ENCODE measurements around the gene FEM1B. TPM values are rescaled to one million over a fixed set of nuclear protein-coding genes. Genes with fewer than 3 reads are reported as not detected.
A peak's percentile ranks its signal among the peaks of the same experiment; 100 is the strongest.

FEM1B gene
- total RNA-seq, result 10 to 100 TPM; 46.0 to 50.0 TPM

- Histone ChIP-seq H3K36me3 (no peaks in the 10 kb centered on the region), H3K9me3 (no peaks in the 10 kb centered on the region), H3K27me3 (replicated peaks; ENCODE audit: insufficient read depth) (no peaks in the 10 kb centered on the region), H3K27ac (peak within 1 kb of the TSS; percentile 97 to 98), H3K4me3 (peak within 1 kb of the TSS; percentile 85 to 95), H3K4me1 (replicated peaks) (peaks cover 3% of the 10 kb centered on the region)
- DNase-seq (ENCODE audit: low spot score), result peak; percentile 88
- intact Hi-C loops (cut with DNase I), result loop anchor here (5.0 kb wide), 1 partner anchor 540 kb away; no protein-coding TSS in a partner anchor
- under 1% methylated on average over 57 of the region's 85 CpGs for WGBS
- TF ChIP-seq CTCF (IDR thresholded peaks at IDR 0.05) (peak in 1 of 4 experiments; percentile 19), POLR2AphosphoS5 (IDR thresholded peaks at IDR 0.05) (peak; percentile 87), POLR2A (IDR thresholded peaks at IDR 0.05) (peak; percentile 47)
Measured at GRCh38 chr15:68277603-68278344, at the start of gene FEM1B. Gene FEM1B (plus strand): TSS chr15:68277745. CDS start chr15:68278418, 673 bp downstream.

GRCh38 chr15:68228143-68228970 lies 49.2 kb upstream of the FEM1B start:
- H3K4me3 ChIP-seq, result peak overlapping the region; percentile 88 to 94
- no peaks in the 10 kb centered on the region for H3K36me3 ChIP-seq
- TF ChIP-seq POLR2A (IDR thresholded peaks at IDR 0.05) (no peak), CTCF (IDR thresholded peaks at IDR 0.05) (no peak), POLR2AphosphoS5 (IDR thresholded peaks at IDR 0.05) (no peak)
- no peaks in the 10 kb centered on the region for H3K9me3 ChIP-seq
- peak overlapping the region; percentile 81 to 83 for H3K27ac ChIP-seq
- WGBS, result 43% methylated on average over 25 of the region's 25 CpGs
- no peaks in the 10 kb centered on the region for H3K4me1 ChIP-seq (replicated peaks)
- no peak for DNase-seq (ENCODE audit: low spot score)
- H3K27me3 ChIP-seq (replicated peaks; ENCODE audit: insufficient read depth), result no peaks in the 10 kb centered on the region
- intact Hi-C loops (cut with DNase I), result no loop called here

- no peak for DNase-seq (ENCODE audit: low spot score)
- Histone ChIP-seq H3K27me3 (replicated peaks; ENCODE audit: insufficient read depth) (no peaks in the 10 kb centered on the region), H3K4me3 (peak overlapping the region; percentile 88 to 94), H3K4me1 (replicated peaks) (no peaks in the 10 kb centered on the region), H3K36me3 (no peaks in the 10 kb centered on the region), H3K9me3 (no peaks in the 10 kb centered on the region), H3K27ac (peak overlapping the region; percentile 81 to 83)
- intact Hi-C loops (cut with DNase I), result no loop called here
- 0% methylated on average over 29 of the region's 39 CpGs for WGBS
- TF ChIP-seq CTCF (IDR thresholded peaks at IDR 0.05), result no peak
- TF ChIP-seq POLR2A (IDR thresholded peaks at IDR 0.05), result no peak
- TF ChIP-seq POLR2AphosphoS5 (IDR thresholded peaks at IDR 0.05), result no peak
Measured at GRCh38 chr15:68228971-68229385, 48.6 kb upstream of the FEM1B start.

GRCh38 chr15:68229386-68230156 lies 48.0 kb upstream of the FEM1B start, which contains the start of gene CLN6:
Gene CLN6 (minus strand): TSS chr15:68229728. CDS start chr15:68229584, 144 bp downstream.
- intact Hi-C loops (cut with DNase I), result no loop called here

More at GRCh38 chr15:68229386-68230156, 48.0 kb upstream of the FEM1B start, which contains the start of gene CLN6:
- H3K4me1 ChIP-seq (replicated peaks), result no peaks in the 10 kb centered on the region
- H3K27me3 ChIP-seq (replicated peaks; ENCODE audit: insufficient read depth), result no peaks in the 10 kb centered on the region
- H3K36me3 ChIP-seq, result no peaks in the 10 kb centered on the region
- peak; percentile 72 for DNase-seq (ENCODE audit: low spot score)
- H3K4me3 ChIP-seq, result peak within 1 kb of the TSS; percentile 88 to 94
- no peaks in the 10 kb centered on the region for H3K9me3 ChIP-seq
- under 1% methylated on average over 55 of the region's 82 CpGs for WGBS
- TF ChIP-seq POLR2AphosphoS5 (IDR thresholded peaks at IDR 0.05) (peak; percentile 19), POLR2A (IDR thresholded peaks at IDR 0.05) (peak; percentile 36), CTCF (IDR thresholded peaks at IDR 0.05) (peak in 2 of 4 experiments; percentile 6 to 16)
- peak within 1 kb of the TSS; percentile 81 to 83 for H3K27ac ChIP-seq

Data from prostate gland (tissue), 2 donors.